GM21447 (cell line): ENCODE data around the gene FSTL4.

Experiments used
- ATAC-seq: cut with Tn5 transposase; IDR thresholded peaks from one replicate; pipeline ENCODE4 v1.9.1; 2021; ENCODE audit not compliant: unreplicated experiment

FSTL4 gene

GRCh38 chr5:133391354-133392136 lies 220.8 kb downstream of the FSTL4 start:
- no peak for ATAC-seq

- ATAC-seq = no peak
Measured at GRCh38 chr5:133390416-133391353, 221.7 kb downstream of the FSTL4 start.

- ATAC-seq = no peak
Measured at GRCh38 chr5:133389066-133389590, 223.2 kb downstream of the FSTL4 start.

GRCh38 chr5:133387621-133388020 lies 224.7 kb downstream of the FSTL4 start:
- no peak for ATAC-seq

GRCh38 chr5:133387091-133387490 lies 225.2 kb downstream of the FSTL4 start:
- ATAC-seq = no peak

GRCh38 chr5:133386662-133387061 lies 225.7 kb downstream of the FSTL4 start:
- no peak for ATAC-seq

GRCh38 chr5:133385346-133385745 lies 227.0 kb downstream of the FSTL4 start:
- no peak for ATAC-seq

GRCh38 chr5:133384903-133385302 lies 227.4 kb downstream of the FSTL4 start:
- no peak for ATAC-seq

- no peak for ATAC-seq
Measured at GRCh38 chr5:133384120-133384855, 228.1 kb downstream of the FSTL4 start.

GRCh38 chr5:133383580-133383939 lies 228.8 kb downstream of the FSTL4 start:
- ATAC-seq = no peak

- ATAC-seq = no peak
Measured at GRCh38 chr5:133382661-133383579, 229.4 kb downstream of the FSTL4 start.

- ATAC-seq = no peak
Measured at GRCh38 chr5:133381571-133382365, 230.6 kb downstream of the FSTL4 start.

- no peak for ATAC-seq
Measured at GRCh38 chr5:133381041-133381440, 231.3 kb downstream of the FSTL4 start.

- no peak for ATAC-seq
Measured at GRCh38 chr5:133377736-133378135, 234.6 kb downstream of the FSTL4 start.

GRCh38 chr5:133376986-133377385 lies 235.4 kb downstream of the FSTL4 start:
- no peak for ATAC-seq

GRCh38 chr5:133373121-133373870 lies 239.0 kb downstream of the FSTL4 start:
- ATAC-seq = no peak

- ATAC-seq = no peak
Measured at GRCh38 chr5:133372293-133372937, 239.9 kb downstream of the FSTL4 start.
